ENCODE data around the gene MARCKSL1. TPM values are rescaled to one million over a fixed set of nuclear protein-coding genes. Genes with fewer than 3 reads are reported as not detected.

MARCKSL1 gene
- total and polyA plus RNA-seq, 2 of the 8 experiments (the other 6 are each of a cell fraction or from before 2014, with no cell fraction given) = 536 to 558 TPM

- TF ChIP-seq CHD7 (IDR thresholded peaks at IDR 0.05; ENCODE audit: insufficient replicate concordance, low read length) (no peak), KDM5A (IDR thresholded peaks at IDR 0.05; ENCODE audit: low read length) (no peak), BCL11A (IDR thresholded peaks at IDR 0.05; ENCODE audit: low read depth in 2 of 2, low read length in 2 of 2) (no peak), CHD1 (IDR thresholded peaks at IDR 0.05; ENCODE audit: low read depth, low read length) (no peak), PHF8 (conservative IDR thresholded peaks at IDR 0.05; ENCODE audit: low read depth, low read length) (no peak), CEBPB (IDR thresholded peaks at IDR 0.05; ENCODE audit: low read depth, low read length) (no peak), ZNF274 (IDR thresholded peaks at IDR 0.05; ENCODE audit: borderline replicate concordance, extremely low read depth, low read length) (no peak), YY1 (IDR thresholded peaks at IDR 0.05; ENCODE audit: low read depth, low read length) (no peak), GABPA (IDR thresholded peaks at IDR 0.05; ENCODE audit: borderline replicate concordance, insufficient read depth, low read length) (no peak), SUZ12 (IDR thresholded peaks at IDR 0.05; ENCODE audit: low read length) (no peak), BACH1 (IDR thresholded peaks at IDR 0.05; ENCODE audit: low read length) (no peak), TAF7 (optimal IDR thresholded peaks at IDR 0.05; ENCODE audit: borderline replicate concordance, low read depth, low read length) (no peak)
Measured at GRCh38 chr1:32336591-32336932, 529 bp upstream of the MARCKSL1 start (continued).

Data from H1 (cell line).